CD4-positive, alpha-beta T cell treated with Interleukin-4 for 4 hours (primary cell): ENCODE measurements around the gene NMRAL1.

Source experiments
- DNase-seq: peaks from one replicate; pipeline ENCODE4 v3.0.0-alpha.2; 2020

Gene NMRAL1

GRCh38 chr16:4501071-4501478, 26.6 kb upstream of the NMRAL1 start:
- no peak for DNase-seq

GRCh38 chr16:4500272-4500671, 25.8 kb upstream of the NMRAL1 start:
- DNase-seq: no peak

GRCh38 chr16:4499196-4499555, 24.8 kb upstream of the NMRAL1 start:
- DNase-seq: no peak

- no peak for DNase-seq
Measured at GRCh38 chr16:4498546-4499195, 24.2 kb upstream of the NMRAL1 start.

- no peak for DNase-seq
Measured at GRCh38 chr16:4496305-4496704, 21.9 kb upstream of the NMRAL1 start.

GRCh38 chr16:4495766-4496165, 21.3 kb upstream of the NMRAL1 start:
- no peak for DNase-seq

GRCh38 chr16:4494746-4495490, 20.5 kb upstream of the NMRAL1 start:
- no peak for DNase-seq

GRCh38 chr16:4491898-4492297, 17.5 kb upstream of the NMRAL1 start:
- no peak for DNase-seq

GRCh38 chr16:4489030-4489429, 14.6 kb upstream of the NMRAL1 start:
- DNase-seq: no peak

- peak; percentile 42 for DNase-seq
Measured at GRCh38 chr16:4488499-4488967, 14.1 kb upstream of the NMRAL1 start.

GRCh38 chr16:4487955-4488498, 13.6 kb upstream of the NMRAL1 start:
- DNase-seq: no peak

- DNase-seq: no peak
Measured at GRCh38 chr16:4486126-4486893, 11.9 kb upstream of the NMRAL1 start.

GRCh38 chr16:4481963-4482362, 7.5 kb upstream of the NMRAL1 start:
- no peak for DNase-seq

- DNase-seq: peak; percentile 37
Measured at GRCh38 chr16:4481526-4481925, 7.1 kb upstream of the NMRAL1 start.

GRCh38 chr16:4477966-4478365, 3.5 kb upstream of the NMRAL1 start:
- peak; percentile 34 for DNase-seq

- DNase-seq: peak; percentile 94
Measured at GRCh38 chr16:4475880-4476788, 1.7 kb upstream of the NMRAL1 start, which contains the start of gene HMOX2. Gene HMOX2 (plus strand): TSS chr16:4476398. CDS start chr16:4505525, 29,127 bp downstream.

- DNase-seq: no peak
Measured at GRCh38 chr16:4472880-4473279, 1.5 kb downstream of the NMRAL1 start.

- no peak for DNase-seq
Measured at GRCh38 chr16:4471869-4472268, 2.6 kb downstream of the NMRAL1 start.

- no peak for DNase-seq
Measured at GRCh38 chr16:4468972-4469371, 5.5 kb downstream of the NMRAL1 start.

GRCh38 chr16:4467916-4468315, 6.5 kb downstream of the NMRAL1 start:
- DNase-seq: no peak

GRCh38 chr16:4465977-4466779, 8.2 kb downstream of the NMRAL1 start:
- DNase-seq: peak; percentile 80
